ENCODE results near the gene SPAG16.
"Not testable (repeated sequence)": the region's sequence is repeated elsewhere in the genome, so short reads cannot be mapped to it uniquely, and the experiment has no call there.

Gene SPAG16

DNA sequence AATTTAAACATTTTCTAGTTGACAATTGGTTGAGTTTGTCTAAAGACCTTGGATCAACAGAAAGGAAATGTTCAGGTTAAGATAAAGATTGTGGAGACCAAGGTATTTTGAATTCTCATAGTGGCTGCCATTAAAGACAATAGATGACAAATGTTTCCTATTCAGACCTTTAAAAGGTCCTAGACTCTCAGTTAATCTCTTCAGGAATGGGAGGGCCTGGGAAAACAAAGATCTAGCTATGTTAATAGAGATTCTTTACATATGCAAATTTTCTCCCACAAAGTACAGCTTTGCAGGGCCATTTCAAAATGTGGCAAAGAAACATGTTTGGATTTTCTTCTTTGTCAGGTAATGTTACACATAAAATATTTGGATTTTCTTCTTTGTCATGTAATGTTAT is 403.9 kb downstream of the SPAG16 start:
- in situ Hi-C loops (cut with HindIII; ENCODE audit: low sequenced_read_pairs) = no loop called here

DNA sequence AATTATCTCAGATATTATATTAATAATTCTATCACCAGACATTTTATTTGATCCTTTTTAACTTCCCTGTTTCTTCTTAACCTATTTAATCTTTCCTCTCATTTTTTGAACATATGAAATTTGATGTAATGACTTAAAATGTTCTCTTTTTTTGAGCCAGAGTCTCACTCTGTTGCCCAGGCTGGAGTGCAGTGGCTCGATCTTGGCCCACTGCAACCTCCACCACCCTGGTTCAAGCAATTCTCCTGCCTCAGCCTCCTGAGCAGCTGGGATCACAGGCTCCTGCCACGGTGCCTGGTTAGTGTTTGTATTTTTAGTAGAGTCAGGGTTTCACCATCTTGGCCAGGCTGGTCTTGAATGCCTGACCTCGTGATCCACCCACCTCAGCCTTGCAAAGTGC is 404.6 kb downstream of the SPAG16 start:
- in situ Hi-C loops (cut with HindIII; ENCODE audit: low sequenced_read_pairs) = not testable (repeated sequence)

DNA sequence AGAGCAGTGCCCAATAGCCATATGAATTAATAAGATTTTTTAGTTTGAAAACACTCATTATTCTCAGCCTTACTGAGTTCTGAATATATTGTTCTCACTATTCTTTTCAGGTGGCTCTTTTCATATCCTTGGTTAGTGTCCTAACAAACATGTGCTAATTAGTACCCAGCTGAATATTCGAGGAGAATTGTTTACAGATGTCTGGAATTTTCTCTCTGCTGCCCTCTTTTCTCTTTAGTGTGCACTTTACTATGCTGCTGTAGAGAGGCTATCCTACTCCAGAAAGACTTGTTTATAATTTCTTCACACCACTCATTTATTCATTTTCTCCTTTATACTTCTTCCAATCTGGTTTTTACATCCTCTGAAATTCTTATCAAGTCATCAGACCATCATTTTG is 405.3 kb downstream of the SPAG16 start:
- in situ Hi-C loops (cut with HindIII; ENCODE audit: low sequenced_read_pairs) = no loop called here

- in situ Hi-C loops (cut with HindIII; ENCODE audit: low sequenced_read_pairs) = no loop called here
These were observed 407.1 kb downstream of the SPAG16 start for GRCh38 chr2:213691351-213691750.

- in situ Hi-C loops (cut with HindIII; ENCODE audit: low sequenced_read_pairs) = no loop called here
These were observed 412.2 kb downstream of the SPAG16 start for GRCh38 chr2:213696442-213696841.

- in situ Hi-C loops (cut with HindIII; ENCODE audit: low sequenced_read_pairs) = not testable (repeated sequence)
These were observed 417.1 kb downstream of the SPAG16 start for GRCh38 chr2:213701365-213701764.

DNA sequence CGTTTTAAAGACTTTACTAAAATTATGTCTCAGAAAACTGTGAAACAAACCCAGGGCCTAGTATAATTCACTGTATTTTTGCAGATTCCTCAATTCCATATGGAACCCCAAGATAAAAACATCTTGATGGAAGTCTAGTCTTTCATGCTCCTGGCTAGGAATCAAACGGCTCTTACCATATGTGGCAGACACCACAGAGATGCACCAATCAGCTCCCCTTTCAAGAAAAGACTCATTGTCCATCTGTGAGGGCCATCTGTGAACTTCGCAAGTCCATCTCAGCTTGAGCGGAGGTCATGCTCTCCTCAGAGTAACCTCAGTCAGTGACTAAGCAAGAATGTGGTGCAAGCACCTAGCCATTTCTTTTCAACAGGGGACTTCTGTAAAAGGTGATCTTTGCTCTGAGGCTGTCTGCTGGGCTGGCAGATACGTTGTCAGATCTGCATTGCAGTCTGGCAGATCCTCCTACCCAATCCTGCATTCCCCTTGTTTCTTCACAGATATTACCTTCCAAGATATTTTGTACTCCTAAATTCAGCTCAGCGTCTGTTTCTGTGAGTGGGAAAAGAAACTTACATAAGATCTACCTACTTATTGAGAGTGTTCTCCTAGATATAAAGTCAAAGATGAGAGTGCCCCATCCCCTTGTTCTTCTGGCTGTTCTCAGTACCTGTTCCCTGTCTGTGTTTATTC is 419.3 kb downstream of the SPAG16 start:
- in situ Hi-C loops (cut with HindIII; ENCODE audit: low sequenced_read_pairs) = no loop called here

DNA sequence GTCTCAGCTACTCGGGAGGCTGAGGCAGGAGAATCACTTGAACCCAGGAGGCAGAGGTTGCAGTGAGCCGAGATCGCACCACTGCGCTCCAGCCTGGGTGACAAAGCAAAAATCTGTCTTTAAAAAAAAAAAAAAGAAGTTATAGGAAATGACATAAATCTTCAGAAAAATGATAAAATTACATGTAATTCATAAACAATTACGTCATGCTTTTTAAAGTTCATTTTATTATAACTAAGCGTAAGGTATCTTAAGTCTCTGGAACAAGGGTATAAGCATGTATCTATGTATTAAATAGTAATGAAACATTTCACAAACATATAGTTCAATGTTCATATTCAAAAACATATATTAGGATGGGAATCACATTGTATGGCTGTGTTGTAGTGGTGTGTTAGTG is 425.9 kb downstream of the SPAG16 start:
- in situ Hi-C loops (cut with HindIII; ENCODE audit: low sequenced_read_pairs) = no loop called here

GRCh38 chr2:213718411-213718810 is 434.1 kb downstream of the SPAG16 start:
- in situ Hi-C loops (cut with HindIII; ENCODE audit: low sequenced_read_pairs) = not testable (repeated sequence)

GRCh38 chr2:213722565-213722964 is 438.3 kb downstream of the SPAG16 start:
- in situ Hi-C loops (cut with HindIII; ENCODE audit: low sequenced_read_pairs) = no loop called here

- in situ Hi-C loops (cut with HindIII; ENCODE audit: low sequenced_read_pairs) = no loop called here
These were observed 438.8 kb downstream of the SPAG16 start for GRCh38 chr2:213723041-213723560.

DNA sequence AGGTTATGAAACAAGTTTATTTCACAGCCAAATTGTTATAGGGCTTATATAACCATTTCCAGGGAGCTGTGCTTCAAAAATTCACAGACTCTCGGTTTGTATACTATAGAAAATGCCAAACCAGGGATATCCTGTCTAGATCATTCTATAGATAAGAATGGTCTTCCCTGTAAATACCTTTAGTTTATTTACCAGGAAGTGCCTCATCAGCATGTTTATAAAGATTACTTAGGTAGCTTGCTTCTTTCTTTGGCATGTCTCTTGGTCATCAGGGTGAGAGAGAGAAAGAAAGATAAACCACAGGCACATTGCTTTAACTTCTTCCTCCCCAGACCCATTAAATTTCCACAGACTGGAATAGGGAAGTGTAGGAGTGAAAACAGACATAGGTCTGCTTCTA is 439.4 kb downstream of the SPAG16 start:
- in situ Hi-C loops (cut with HindIII; ENCODE audit: low sequenced_read_pairs) = no loop called here

DNA sequence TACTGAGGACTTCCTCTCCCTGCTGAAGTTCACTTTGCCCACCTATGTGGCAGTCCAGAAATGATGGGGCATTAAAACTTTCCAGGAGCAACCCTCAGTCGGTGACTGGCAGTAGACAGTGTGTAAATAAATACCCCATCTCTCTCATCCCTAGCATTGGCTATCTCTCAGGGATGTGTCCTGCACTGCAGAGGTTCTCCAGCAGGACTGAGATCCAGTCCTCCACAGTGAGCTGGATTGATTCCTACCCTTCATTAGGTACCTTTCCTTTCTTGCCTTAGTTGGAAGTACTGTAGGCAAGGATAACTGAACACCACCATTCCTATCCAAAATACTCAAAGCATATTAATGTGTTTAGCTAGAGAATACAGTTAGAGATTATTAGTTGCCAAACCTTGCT is 441.8 kb downstream of the SPAG16 start:
- in situ Hi-C loops (cut with HindIII; ENCODE audit: low sequenced_read_pairs) = no loop called here

DNA sequence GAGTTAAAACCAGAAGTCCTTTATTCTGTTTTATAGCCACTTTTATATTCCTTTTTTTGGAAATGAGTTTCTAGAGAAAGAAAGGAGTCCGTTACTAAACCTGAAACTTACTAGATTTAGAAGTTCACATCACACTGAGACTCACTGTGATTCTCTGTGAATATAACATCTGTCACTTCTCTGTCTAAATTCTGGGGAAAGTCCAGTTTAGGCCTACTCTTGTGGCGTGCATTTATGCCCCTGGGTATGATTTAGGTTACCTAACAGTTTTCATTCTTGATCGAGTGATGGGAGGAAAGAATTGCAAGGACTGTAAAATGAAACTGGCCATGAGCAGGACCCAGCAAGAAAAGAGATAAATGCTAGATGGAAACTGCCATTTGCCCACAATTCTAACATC is 449.6 kb downstream of the SPAG16 start:
- in situ Hi-C loops (cut with HindIII; ENCODE audit: low sequenced_read_pairs) = no loop called here

DNA sequence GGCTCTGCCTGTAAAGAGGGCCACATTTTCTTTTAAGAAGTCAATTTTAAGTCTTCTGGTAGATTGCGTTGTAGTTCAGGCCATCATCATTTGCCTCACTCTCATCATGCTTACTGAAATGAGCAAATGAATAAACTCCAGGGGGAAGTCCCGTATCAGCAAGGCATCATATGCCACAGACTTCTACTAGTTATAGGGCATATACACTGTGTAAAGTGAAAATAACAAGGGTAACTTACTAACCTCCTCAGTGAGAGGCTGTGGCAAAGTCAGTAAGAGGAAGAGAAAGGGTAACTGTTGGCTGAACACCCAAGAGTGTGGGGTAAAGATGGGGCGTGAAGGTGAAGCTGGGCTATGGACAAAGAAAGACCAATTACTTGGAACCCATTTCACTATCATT is 456.2 kb downstream of the SPAG16 start:
- in situ Hi-C loops (cut with HindIII; ENCODE audit: low sequenced_read_pairs) = no loop called here

GRCh38 chr2:213751446-213751845 is 467.2 kb downstream of the SPAG16 start:
- in situ Hi-C loops (cut with HindIII; ENCODE audit: low sequenced_read_pairs) = no loop called here

DNA sequence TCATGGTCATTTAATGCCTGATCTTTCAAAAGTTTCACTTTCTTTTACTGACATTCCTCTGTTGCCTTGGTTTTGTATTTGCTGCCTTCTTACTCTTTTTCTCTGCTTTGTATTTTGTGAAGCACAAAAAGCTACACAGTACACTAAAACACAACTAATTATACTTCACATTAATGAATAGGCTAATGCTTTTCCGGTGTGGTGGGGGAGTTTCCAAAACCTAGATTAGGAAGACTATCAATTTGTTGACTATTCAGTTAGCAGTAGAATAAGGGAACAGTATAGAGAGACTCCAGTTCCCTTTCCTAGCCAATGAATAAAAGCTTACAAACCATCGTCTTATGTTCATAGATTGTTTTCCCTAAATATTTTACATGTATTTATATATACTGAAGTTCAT is 468.3 kb downstream of the SPAG16 start:
- in situ Hi-C loops (cut with HindIII; ENCODE audit: low sequenced_read_pairs) = no loop called here

GRCh38 chr2:213757525-213757924 is 473.3 kb downstream of the SPAG16 start:
- in situ Hi-C loops (cut with HindIII; ENCODE audit: low sequenced_read_pairs) = no loop called here

DNA sequence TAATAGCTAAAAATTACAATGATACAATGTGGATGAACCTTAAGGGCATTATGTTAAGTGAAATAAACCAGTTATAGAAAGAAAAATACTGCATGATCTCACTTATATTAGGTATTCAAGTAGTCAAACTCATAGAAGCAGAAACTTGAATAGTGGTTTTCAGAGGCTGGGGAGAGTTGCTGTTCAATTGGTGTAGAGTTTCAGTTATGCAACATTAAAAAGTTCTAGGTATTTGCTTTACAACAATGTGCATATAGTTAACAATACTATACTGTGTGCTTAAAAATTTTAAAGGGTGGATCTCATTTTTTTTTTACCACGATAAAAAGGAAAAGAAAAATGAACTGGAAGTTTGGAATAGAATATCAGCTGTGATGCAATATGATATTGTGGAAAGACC is 479.1 kb downstream of the SPAG16 start:
- in situ Hi-C loops (cut with HindIII; ENCODE audit: low sequenced_read_pairs) = no loop called here

DNA sequence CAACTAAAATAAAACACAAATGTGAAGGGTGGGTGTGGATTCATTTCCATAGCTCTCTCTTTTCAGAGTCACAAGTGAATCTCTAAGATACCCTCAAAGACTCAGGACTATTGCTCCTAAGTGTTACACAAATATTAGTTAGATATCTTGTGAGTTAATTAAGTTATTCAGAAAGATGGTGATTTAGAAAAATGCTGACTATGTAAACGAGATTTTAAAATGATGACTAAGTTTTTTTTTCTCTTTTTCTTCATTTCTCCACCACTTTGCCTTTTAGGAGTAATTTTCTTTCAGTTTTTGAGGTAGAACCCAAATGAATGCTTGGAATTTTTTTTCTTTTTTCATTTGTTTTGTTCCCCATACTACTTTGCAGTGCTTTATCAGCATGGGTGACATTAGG is 479.7 kb downstream of the SPAG16 start:
- in situ Hi-C loops (cut with HindIII; ENCODE audit: low sequenced_read_pairs) = no loop called here

GRCh38 chr2:213764849-213765248 is 480.6 kb downstream of the SPAG16 start:
- in situ Hi-C loops (cut with HindIII; ENCODE audit: low sequenced_read_pairs) = no loop called here

- in situ Hi-C loops (cut with HindIII; ENCODE audit: low sequenced_read_pairs) = no loop called here
These were observed 481.8 kb downstream of the SPAG16 start for GRCh38 chr2:213766062-213766461.

DNA sequence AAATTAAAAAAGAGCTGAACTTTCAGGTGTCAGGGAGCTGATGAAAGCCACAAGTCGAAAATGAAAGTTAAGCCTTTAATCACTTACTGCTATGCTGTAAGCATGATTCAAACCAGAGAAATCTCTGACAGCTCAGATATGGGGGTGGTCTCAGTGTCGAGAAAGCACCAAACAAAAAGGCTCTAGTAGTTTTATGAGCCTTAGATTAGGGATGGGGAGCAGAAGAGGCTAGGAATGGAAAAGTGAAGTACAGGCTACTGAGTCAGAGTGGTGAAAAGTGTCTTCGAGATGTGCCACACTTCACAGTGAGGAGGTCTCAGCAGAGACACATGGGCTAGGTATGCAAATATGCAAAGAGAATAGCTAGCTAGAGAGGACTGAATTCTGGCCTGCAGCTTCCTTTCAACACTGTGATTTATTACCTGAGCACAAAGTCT is 482.2 kb downstream of the SPAG16 start:
- in situ Hi-C loops (cut with HindIII; ENCODE audit: low sequenced_read_pairs) = no loop called here

Measured in endothelial cell of hepatic sinusoid (primary cell).